ENCODE measurements around the gene ADAMTSL3. TPM values are rescaled to one million over a fixed set of nuclear protein-coding genes. Genes with fewer than 3 reads are reported as not detected.

ADAMTSL3 gene
- total and polyA plus RNA-seq, 4 donors, result 3.5 to 19.0 (median 8.0) TPM

DNA sequence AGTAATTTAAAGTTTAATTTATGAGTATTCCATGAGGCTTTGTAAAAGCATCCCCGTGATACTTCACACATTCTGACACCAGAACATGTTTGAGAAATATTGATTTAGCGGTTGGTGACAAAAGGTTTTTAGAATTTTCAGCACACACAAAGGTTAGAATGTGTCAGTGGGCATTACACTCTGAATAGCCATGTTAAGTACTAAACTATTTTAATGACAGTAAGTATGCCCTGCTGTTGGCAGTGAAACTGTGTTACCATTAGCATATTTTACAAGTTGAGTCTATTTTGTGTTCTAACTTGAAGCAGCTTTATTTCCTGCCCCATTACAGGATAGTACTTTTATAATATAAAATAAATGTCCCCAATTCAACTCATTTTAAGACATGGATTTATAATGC, 66.5 kb downstream of the ADAMTSL3 start:
- 88% methylated on average over 2 of the region's 2 CpGs for WGBS
- Histone ChIP-seq H3K9me3 (ENCODE audit: control insufficient read depth in 4 of 4, low read length in 3 of 4) (no peaks in the 10 kb centered on the region), H3K4me1 (ENCODE audit: control insufficient read depth in 4 of 4, insufficient read depth in 4 of 4, low read length in 3 of 4) (no peaks in the 10 kb centered on the region), H3K4me3 (ENCODE audit: low read depth in 1 of 3, low read length in 3 of 3) (no peak overlapping the region), H3K9ac (ENCODE audit: low read depth in 1 of 2, low read length in 2 of 2) (no peak overlapping the region), H3K27me3 (ENCODE audit: control insufficient read depth in 4 of 4, insufficient read depth in 4 of 4, low read length in 3 of 4) (no peaks in the 10 kb centered on the region), H3K36me3 (ENCODE audit: control insufficient read depth in 4 of 4, insufficient read depth in 3 of 4, low read depth in 1 of 4, low read length in 3 of 4) (no peaks in the 10 kb centered on the region), H3K27ac (ENCODE audit: low read depth in 1 of 2, low read length in 2 of 2) (no peak overlapping the region)
- TF ChIP-seq HNF4A (conservative IDR thresholded peaks at IDR 0.05) (no peak), REST (IDR thresholded peaks at IDR 0.05) (no peak), FOXA2 (IDR thresholded peaks at IDR 0.05) (no peak), ZBTB33 (IDR thresholded peaks at IDR 0.05) (no peak), CTCF (IDR thresholded peaks at IDR 0.05; ENCODE audit: low read depth, low read length, missing input control) (no peak), GABPA (IDR thresholded peaks at IDR 0.05 in 1 of 2, conservative IDR thresholded peaks at IDR 0.05 in 1 of 2) (no peak), RAD21 (IDR thresholded peaks at IDR 0.05) (no peak), YY1 (IDR thresholded peaks at IDR 0.05) (no peak)
- no peak for DNase-seq (ENCODE audit: low spot score)

GRCh38 chr15:83721031-83721430, 67.1 kb downstream of the ADAMTSL3 start:
- no peak for DNase-seq (ENCODE audit: low spot score)
- H3K4me1 ChIP-seq (ENCODE audit: control insufficient read depth in 4 of 4, insufficient read depth in 4 of 4, low read length in 3 of 4), result no peaks in the 10 kb centered on the region
- no peaks in the 10 kb centered on the region for H3K9me3 ChIP-seq (ENCODE audit: control insufficient read depth in 4 of 4, low read length in 3 of 4)
- H3K27ac ChIP-seq (ENCODE audit: low read depth in 1 of 2, low read length in 2 of 2), result no peak overlapping the region
- no peak for TF ChIP-seq REST (IDR thresholded peaks at IDR 0.05)
- no peak for TF ChIP-seq HNF4G (IDR thresholded peaks at IDR 0.05)
- no peak for TF ChIP-seq GABPA (IDR thresholded peaks at IDR 0.05 in 1 of 2, conservative IDR thresholded peaks at IDR 0.05 in 1 of 2)
- TF ChIP-seq ATF3 (IDR thresholded peaks at IDR 0.05), result no peak
- no peak for TF ChIP-seq MAX (IDR thresholded peaks at IDR 0.05)
- TF ChIP-seq TAF1 (conservative IDR thresholded peaks at IDR 0.05), result no peak
- no peak for TF ChIP-seq FOXA2 (IDR thresholded peaks at IDR 0.05)
- no peak for TF ChIP-seq SP1 (IDR thresholded peaks at IDR 0.05)
- TF ChIP-seq ZBTB33 (IDR thresholded peaks at IDR 0.05), result no peak
- no peak for TF ChIP-seq HNF4A (conservative IDR thresholded peaks at IDR 0.05)
- TF ChIP-seq RAD21 (IDR thresholded peaks at IDR 0.05), result no peak
- H3K36me3 ChIP-seq (ENCODE audit: control insufficient read depth in 4 of 4, insufficient read depth in 3 of 4, low read depth in 1 of 4, low read length in 3 of 4), result no peaks in the 10 kb centered on the region
- no peak overlapping the region for H3K9ac ChIP-seq (ENCODE audit: low read depth in 1 of 2, low read length in 2 of 2)
- no peaks in the 10 kb centered on the region for H3K27me3 ChIP-seq (ENCODE audit: control insufficient read depth in 4 of 4, insufficient read depth in 4 of 4, low read length in 3 of 4)
- H3K4me3 ChIP-seq (ENCODE audit: low read depth in 1 of 3, low read length in 3 of 3), result no peak overlapping the region
